ENCODE results near the gene MAPK9. TPM values are rescaled to one million over a fixed set of nuclear protein-coding genes. Genes with fewer than 3 reads are reported as not detected.

The MAPK9 gene
- polyA plus RNA-seq, 1 donor, result 32.2 TPM

- DNase-seq, result no peak
Observed at GRCh38 chr5:180202939-180203573, 88.8 kb downstream of the MAPK9 start.

DNA sequence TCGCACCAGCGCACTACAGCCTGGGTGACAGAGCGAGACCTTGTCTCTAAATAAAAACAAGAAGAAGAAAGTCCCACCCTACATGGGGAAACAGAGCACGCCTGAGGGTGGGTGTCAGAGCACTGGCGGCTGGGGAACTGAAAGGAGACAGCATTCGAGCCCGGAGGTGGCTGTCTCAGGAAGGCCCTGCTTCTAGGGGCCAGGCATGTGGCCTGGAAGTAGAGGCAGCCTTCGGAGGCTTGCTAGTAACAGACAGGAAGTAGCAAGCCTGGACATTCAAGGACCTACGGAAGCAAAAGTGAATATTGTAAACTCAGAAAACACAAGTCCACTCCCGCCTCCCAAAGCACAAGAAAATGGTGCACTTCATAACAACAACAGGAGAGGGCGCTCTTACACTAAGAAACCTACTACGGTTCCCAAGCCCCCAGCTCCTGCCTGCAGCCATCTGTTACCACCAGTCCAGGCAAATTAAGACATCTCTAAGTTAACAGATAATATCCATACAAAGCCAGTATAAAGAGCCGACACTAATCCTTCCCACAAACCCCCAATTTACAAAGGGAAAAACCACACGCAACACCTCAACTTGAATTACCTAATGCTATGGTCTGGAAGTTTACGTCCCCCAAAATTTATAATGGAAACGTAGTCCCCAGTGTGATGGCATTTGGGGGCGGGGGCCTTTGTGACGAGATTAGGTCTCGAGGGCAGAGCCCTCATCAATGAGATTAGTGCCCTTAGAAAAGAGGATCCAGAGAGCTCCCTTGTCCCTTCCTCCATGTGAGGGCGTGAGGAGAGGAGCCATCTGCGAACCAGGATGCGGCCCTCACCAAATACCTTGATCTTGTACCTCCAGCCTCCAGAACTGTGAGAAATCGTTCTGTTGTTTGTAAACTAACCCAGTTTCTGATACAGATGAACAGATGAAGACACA lies 90.6 kb downstream of the MAPK9 start:
- no peak for DNase-seq

DNA sequence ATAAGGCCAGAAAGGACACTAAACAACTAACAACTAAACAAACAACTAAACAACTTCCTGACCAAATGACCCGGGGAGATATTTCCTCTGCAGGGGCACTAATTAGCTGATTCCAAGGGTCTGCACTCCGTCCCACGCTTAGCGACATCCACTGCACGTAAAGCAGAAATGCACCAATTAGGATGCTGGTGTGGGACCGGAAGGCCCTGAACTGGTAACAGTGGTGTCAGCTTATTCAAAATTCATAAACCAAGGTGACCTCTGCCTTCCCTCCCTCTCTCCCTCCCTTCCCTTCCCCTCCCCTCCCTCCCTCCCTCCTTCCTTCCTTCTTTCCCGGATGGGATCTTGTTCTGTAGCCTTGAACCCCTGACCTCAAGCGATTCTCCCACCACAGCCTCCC lies 92.5 kb downstream of the MAPK9 start:
- no peak for DNase-seq

DNA sequence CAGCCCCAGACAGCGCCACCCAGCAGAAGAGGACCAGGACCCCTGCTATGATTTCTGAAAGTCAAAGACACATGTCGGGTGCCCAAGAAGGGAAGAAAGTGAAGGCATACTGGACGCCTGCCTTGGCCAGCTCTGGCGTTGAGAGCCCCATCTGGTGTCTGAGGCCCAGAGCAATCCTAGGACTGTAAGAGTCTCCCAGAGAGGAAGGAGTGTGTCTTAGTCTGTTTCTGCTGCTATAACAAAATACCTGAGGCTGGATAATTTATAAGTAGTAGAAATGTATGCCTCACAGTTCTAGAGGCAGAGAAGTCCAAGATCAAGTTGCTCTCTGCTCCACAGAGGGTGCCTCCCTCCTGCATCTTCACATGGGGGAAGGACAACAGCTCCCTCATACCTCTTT lies 93.7 kb downstream of the MAPK9 start:
- DNase-seq, result no peak

GRCh38 chr5:180197016-180197702 lies 94.7 kb downstream of the MAPK9 start:
- DNase-seq, result no peak

- DNase-seq, result no peak
Observed at GRCh38 chr5:180194410-180195345, 97.2 kb downstream of the MAPK9 start.

GRCh38 chr5:180193749-180194375 lies 98.0 kb downstream of the MAPK9 start:
- no peak for DNase-seq

DNA sequence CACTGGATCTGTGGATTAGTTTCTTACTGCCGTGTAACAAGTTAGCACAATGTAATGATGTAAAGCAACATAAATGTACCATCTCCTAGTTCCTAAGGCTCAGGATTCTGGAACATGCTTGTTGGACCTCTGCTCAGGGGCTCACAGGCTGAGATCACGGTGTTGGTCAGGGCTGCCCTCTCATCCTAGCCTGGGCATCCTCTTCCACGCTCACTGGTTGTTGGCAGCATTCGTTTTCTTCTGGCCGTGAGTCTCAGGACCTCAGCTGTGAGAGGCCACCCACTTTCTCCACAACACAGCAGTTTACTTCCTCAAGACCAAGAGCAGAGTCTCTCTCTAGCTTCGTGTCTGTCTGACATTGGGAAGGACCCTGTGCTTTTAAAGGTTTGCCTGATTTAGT lies 100.2 kb downstream of the MAPK9 start:
- DNase-seq, result no peak

DNA sequence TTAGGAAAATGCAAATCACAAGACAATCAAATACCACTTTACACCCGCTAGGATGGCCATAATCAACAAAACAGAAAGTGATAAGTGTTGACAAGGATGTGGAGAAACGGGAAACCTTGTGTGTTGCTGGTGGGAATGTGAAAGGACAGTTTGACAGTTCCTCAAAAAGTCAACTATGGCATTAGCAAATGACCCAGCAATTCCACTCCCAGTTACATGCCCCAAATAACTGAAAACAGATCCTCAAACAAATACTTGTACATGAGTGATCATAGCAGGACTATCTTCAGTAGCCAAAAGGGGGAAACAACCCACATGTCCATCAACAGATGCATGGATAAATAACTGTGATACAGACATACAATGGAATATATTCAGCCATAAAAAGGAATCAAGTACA lies 104.1 kb downstream of the MAPK9 start:
- no peak for DNase-seq

Other genes starting within 250 kb of the MAPK9 start
- gene RNF130, start 220.3 kb downstream of the MAPK9 start, polyA plus RNA-seq (ENCODE audit: insufficient read length), result 41.8 TPM
- gene RASGEF1C, start 82.9 kb downstream of the MAPK9 start, polyA plus RNA-seq (ENCODE audit: insufficient read length), result 4.9 TPM
- 10.8 TPM for gene GFPT2, start 61.3 kb upstream of the MAPK9 start, polyA plus RNA-seq (ENCODE audit: insufficient read length)
- 23.8 TPM for gene CNOT6, start 202.3 kb upstream of the MAPK9 start, polyA plus RNA-seq (ENCODE audit: insufficient read length)